GM12865 (cell line): Measurements from ENCODE around the gene RNASE8.

Experiments used
- DNase-seq: peaks from one replicate; pipeline ENCODE4 v3.0.0; 2010; ENCODE audit warnings: low read depth
- H3K4me3 ChIP-seq: 2 replicates; pipeline ENCODE4 v1.5.1; 2011; ENCODE audit warnings: mild to moderate bottlenecking, low read depth, low read length, control low read depth
- CTCF ChIP-seq: IDR thresholded peaks from 2 replicates; pipeline ENCODE4 v1.5.1; 2011; ENCODE audit warnings: low read length, control low read depth, low read depth, inconsistent platforms; ENCODE audit not compliant: insufficient read depth; ENCODE audit errors: missing control alignments

RNASE8 gene

GRCh38 chr14:21069388-21070082, 11.9 kb downstream of the RNASE8 start:
- DNase-seq: no peak
- no peak overlapping the region; the same call in 1 of the 2 replicates for H3K4me3 ChIP-seq
- TF ChIP-seq CTCF: no peak

- TF ChIP-seq CTCF: no peak
- H3K4me3 ChIP-seq: peak within 1 kb of the TSS; percentile 48
- no peak for DNase-seq
Measured at GRCh38 chr14:21070083-21070609, 12.5 kb downstream of the RNASE8 start, which contains the start of gene ARHGEF40. Gene ARHGEF40 (plus strand): TSS chr14:21070304. CDS start chr14:21070397, 93 bp downstream.

GRCh38 chr14:21070610-21071224, 13.1 kb downstream of the RNASE8 start:
- DNase-seq: no peak
- TF ChIP-seq CTCF: no peak

GRCh38 chr14:21071225-21072030, 13.8 kb downstream of the RNASE8 start:
- no peak for TF ChIP-seq CTCF
- DNase-seq: peak; percentile 86
- peak overlapping the region; percentile 48 for H3K4me3 ChIP-seq

More at GRCh38 chr14:21070610-21071224, 13.1 kb downstream of the RNASE8 start:
- peak overlapping the region; percentile 48 for H3K4me3 ChIP-seq

- TF ChIP-seq CTCF: no peak
- H3K4me3 ChIP-seq: no peak overlapping the region
- no peak for DNase-seq
Measured at GRCh38 chr14:21072031-21072473, 14.4 kb downstream of the RNASE8 start.

- TF ChIP-seq CTCF: no peak
- no peak for DNase-seq
- H3K4me3 ChIP-seq: no peak overlapping the region
Measured at GRCh38 chr14:21072781-21073339, 15.2 kb downstream of the RNASE8 start.
